A549 treated with GW870086 at 1 μM for 4 hours (cell line): Measurements from ENCODE around the gene CCDC191. TPM values are rescaled to one million over a fixed set of nuclear protein-coding genes. Genes with fewer than 3 reads are reported as not detected.

ENCODE experiments used
- total RNA-seq: library from RNA; stranded (reverse); fragments of 200-300 nt; extraction: Qiagen RNA extraction; gene quantifications from 5 replicates; pipeline ENCODE4 v1.2.3, GENCODE V29; 2022; ENCODE audit warnings: low read depth

CCDC191 gene
- total RNA-seq, result 1.2 to 2.0 TPM (median 1.7 TPM) in 5 replicates

DNA sequence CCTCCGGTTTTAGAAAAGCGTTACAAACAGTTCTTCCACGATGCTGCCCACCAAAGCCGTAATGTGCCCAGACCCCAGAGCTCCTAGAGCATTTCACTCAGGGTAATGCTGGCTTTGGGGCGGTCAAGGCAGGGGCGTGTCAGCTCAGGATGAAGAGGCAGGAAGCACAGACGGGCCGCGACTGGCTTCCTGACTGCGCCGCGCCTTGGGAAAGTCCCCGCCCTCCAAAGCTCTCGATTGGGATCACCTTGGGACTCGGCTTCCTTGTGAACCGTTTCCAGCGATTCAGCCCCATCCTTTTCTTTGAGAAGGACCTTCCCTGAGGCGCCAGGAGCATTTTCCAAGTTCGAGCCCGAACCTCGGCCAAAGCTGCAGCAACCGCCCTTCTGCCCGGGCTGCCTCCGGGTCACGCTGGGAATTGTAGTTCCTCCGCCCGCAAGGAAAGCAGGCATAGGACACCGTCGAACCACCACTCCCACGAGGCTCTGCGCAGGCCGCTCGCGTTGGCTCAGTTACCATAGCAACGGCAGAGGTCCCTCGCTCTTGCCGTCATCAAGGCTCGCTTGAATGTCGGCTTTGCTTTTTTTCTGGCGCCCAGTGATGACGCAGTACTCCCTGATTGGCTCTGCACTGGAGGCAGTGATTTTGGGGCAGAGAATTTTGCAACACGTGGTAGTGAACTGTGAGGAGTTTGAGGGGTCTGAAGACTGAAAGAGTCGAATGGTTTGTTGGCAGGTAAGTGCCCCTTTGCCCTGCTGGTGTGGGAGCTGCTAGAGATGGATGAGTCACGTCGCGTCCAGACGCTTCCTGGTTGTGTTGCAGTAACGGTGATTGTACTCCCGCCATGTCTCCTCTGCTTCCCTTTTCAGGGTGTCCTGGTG lies at the start of gene CCDC191, which contains the start of gene QTRT2:
CCDC191 (minus strand) TSS at position 397 of the 881 bp plus-strand sequence; CDS start at position 337, 60 bp downstream.
QTRT2 (plus strand) TSS at position 608 of the 881 bp plus-strand sequence. CDS start 8,521 bp downstream, outside the sequence.

DNA sequence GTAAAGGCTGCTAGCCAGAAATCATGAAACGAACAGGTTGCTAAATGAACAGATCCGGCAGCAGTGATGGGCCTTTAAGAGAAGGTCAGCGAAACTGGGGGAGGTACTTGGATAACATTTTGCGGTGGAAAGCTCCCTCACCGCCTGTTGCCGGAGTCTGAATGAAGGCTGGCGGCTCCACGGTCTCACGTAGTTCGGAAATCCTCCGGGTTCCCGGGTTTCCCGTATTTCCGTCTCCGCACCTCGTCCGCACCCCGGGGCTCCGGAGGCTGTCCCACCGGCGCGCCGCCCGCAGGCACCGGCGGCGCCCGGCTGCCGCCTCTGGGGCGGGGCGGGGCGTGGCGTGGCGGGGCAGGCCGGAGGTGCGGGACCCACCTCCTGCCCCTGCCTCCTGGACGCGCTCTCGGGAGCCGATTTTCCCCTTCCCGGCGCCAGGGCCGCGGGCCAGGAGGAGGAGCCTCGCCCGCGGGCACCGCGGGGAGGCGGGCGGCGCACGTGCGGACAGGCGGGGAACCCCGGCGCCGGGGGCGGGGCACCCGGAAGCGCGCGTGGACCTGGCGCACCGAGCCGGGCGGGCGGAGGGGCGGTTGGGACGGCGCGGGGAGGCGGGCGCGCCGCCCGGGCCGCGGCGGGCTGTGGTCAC lies 108.8 kb downstream of the CCDC191 start, which contains the start of gene ZDHHC23:
ZDHHC23 (plus strand) TSS at position 642 of the 643 bp plus-strand sequence. CDS start 790 bp downstream, outside the sequence.

Other genes starting within 250 kb of the CCDC191 start
- 0.47 to 1.2 TPM (median 0.96 TPM) in 5 replicates for gene GRAMD1C, start 217.7 kb downstream of the CCDC191 start, total RNA-seq
- gene ZDHHC23, start 108.5 kb downstream of the CCDC191 start, total RNA-seq, result 3.2 to 3.5 TPM (median 3.5 TPM) in 5 replicates
- gene QTRT2, start 211 bp upstream of the CCDC191 start, total RNA-seq, result 20.6 to 26.3 TPM (median 24.7 TPM) in 5 replicates
- not detected in 5 replicates for gene DRD3, start 122.5 kb upstream of the CCDC191 start, total RNA-seq
- not detected in 5 replicates for gene ZNF80, start 181.1 kb upstream of the CCDC191 start, total RNA-seq
- gene TIGIT, start 237.5 kb upstream of the CCDC191 start, total RNA-seq, result not detected in 5 replicates